Esophagus squamous epithelium (tissue), 4 donors: ENCODE measurements around the gene GAREM2.

Experiments
- POLR2A ChIP-seq, 4 donors: fragments of 450-650 bp; IDR thresholded peaks; one replicate each; pipeline ENCODE4 v1.6.1; 2017; ENCODE audit warnings: antibody characterized with exemption in 4 of 4, mild to moderate bottlenecking in 4 of 4, moderate library complexity in 3 of 4
- TF ChIP-seq, protein P1 (sequence below), 6 experiments: fragments of 450-650 bp in 4 of 6; fragments of 200-600 bp in 2 of 6; sonication (generic) in 2 of 6; IDR thresholded peaks; one replicate each; pipeline ENCODE4 v1.5.1; 2016 to 2019; ENCODE audit warnings: antibody characterized with exemption in 6 of 6, mild to moderate bottlenecking in 4 of 6, moderate library complexity in 4 of 6

DNA sequence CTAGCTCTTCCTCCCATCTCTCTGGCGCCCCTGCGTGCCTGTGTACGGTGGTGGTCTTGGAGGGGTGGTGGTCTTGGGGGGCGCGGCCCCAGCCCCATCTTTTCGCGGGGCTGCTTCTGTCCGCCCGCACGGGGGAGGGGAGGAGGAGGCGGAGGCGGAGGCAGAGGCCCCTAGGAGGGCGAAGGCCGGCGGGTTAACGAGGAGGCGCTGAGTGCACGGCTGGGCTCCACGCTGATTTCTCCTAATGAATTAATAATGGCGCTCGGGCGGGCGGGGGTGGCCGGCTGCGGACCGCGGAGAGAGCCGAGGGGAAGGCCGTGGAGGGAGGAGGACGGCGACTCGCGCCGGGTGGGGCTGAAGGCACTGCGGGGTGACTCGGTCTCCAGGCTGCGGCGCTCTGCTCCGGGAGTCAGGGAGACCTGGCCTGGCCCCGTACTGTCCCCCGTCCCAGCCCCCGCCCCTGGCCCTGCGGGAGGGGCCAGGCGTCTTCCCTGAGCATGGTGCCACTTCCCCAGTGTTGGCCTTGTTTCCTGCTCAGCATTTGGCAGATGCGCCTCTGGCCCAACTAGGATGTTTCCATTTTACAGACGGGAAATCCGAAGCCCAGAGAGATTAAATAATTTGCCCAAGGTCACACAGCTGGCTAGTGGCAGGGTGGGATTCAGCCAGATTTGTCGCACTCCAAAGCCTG is 6.0 kb downstream of the GAREM2 start:
- TF ChIP-seq, protein P1, sequence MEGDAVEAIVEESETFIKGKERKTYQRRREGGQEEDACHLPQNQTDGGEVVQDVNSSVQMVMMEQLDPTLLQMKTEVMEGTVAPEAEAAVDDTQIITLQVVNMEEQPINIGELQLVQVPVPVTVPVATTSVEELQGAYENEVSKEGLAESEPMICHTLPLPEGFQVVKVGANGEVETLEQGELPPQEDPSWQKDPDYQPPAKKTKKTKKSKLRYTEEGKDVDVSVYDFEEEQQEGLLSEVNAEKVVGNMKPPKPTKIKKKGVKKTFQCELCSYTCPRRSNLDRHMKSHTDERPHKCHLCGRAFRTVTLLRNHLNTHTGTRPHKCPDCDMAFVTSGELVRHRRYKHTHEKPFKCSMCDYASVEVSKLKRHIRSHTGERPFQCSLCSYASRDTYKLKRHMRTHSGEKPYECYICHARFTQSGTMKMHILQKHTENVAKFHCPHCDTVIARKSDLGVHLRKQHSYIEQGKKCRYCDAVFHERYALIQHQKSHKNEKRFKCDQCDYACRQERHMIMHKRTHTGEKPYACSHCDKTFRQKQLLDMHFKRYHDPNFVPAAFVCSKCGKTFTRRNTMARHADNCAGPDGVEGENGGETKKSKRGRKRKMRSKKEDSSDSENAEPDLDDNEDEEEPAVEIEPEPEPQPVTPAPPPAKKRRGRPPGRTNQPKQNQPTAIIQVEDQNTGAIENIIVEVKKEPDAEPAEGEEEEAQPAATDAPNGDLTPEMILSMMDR (IDR thresholded peaks at IDR 0.05): no peak
- no peak for TF ChIP-seq POLR2A (IDR thresholded peaks at IDR 0.05)
